Mesodermal cell (in vitro differentiated cells): ENCODE results near the gene TRIM44.
"Not testable (repeated sequence)": the region's sequence is repeated elsewhere in the genome, so short reads cannot be mapped to it uniquely, and the experiment has no call there.

ENCODE experiments used
- H3K27ac ChIP-seq: 2 replicates; pipeline ENCODE4 v1.7.0; 2013; ENCODE audit warnings: mild to moderate bottlenecking, low read depth, low read length, moderate library complexity; ENCODE audit not compliant: severe bottlenecking
- H3K36me3 ChIP-seq: 2 replicates; pipeline ENCODE4 v1.7.1; 2013; ENCODE audit warnings: mild to moderate bottlenecking, low read length, moderate library complexity; ENCODE audit not compliant: control insufficient read depth, insufficient read depth
- H3K4me1 ChIP-seq: one replicate; pipeline ENCODE4 v1.7.1; 2013; ENCODE audit warnings: mild to moderate bottlenecking, low read length; ENCODE audit not compliant: insufficient read depth, control insufficient read depth, poor library complexity, severe bottlenecking
- H3K4me3 ChIP-seq: 2 replicates; pipeline ENCODE4 v1.7.0; 2013; ENCODE audit warnings: low read length, control low read depth, mild to moderate bottlenecking; ENCODE audit not compliant: insufficient read depth, poor library complexity, severe bottlenecking; ENCODE audit errors: extremely low read depth
- H3K9me3 ChIP-seq: 2 replicates; pipeline ENCODE4 v1.7.1; 2013; ENCODE audit warnings: mild to moderate bottlenecking, low read length, moderate library complexity; ENCODE audit not compliant: control insufficient read depth
- WGBS, 2 experiments: methylation state at CpG; one replicate each; pipeline ENCODE4 v1.1.5; 2013; ENCODE audit warnings: missing lambda C conversion rate in 2 of 2; ENCODE audit not compliant: insufficient coverage in 2 of 2; 5-methylcytosine and 5-hydroxymethylcytosine counted together

The TRIM44 gene

GRCh38 chr11:35633827-35634423 lies 28.6 kb upstream of the TRIM44 start:
- H3K9me3 ChIP-seq = no peaks in the 10 kb centered on the region
- H3K27ac ChIP-seq = no peak overlapping the region
- H3K4me3 ChIP-seq = no peak overlapping the region
- H3K4me1 ChIP-seq = no peaks in the 10 kb centered on the region
- H3K36me3 ChIP-seq = no peaks in the 10 kb centered on the region
- 98 to 100% methylated on average over 1 to 4 of the region's 4 CpGs for WGBS, 2 experiments

GRCh38 chr11:35635933-35636332 lies 26.6 kb upstream of the TRIM44 start:
- Histone ChIP-seq H3K27ac (no peak overlapping the region), H3K4me3 (no peak overlapping the region), H3K4me1 (no peaks in the 10 kb centered on the region), H3K36me3 (no peaks in the 10 kb centered on the region), H3K9me3 (no peaks in the 10 kb centered on the region)
- WGBS, 2 experiments = 92 to 96% methylated on average over 5 of the region's 6 CpGs

GRCh38 chr11:35639591-35640179 lies 22.9 kb upstream of the TRIM44 start:
- Histone ChIP-seq H3K4me3 (no peak overlapping the region), H3K4me1 (peaks cover 10% of the 10 kb centered on the region), H3K36me3 (no peaks in the 10 kb centered on the region), H3K9me3 (no peaks in the 10 kb centered on the region), H3K27ac (no peak overlapping the region)
- 71 to 79% methylated on average over 6 of the region's 9 CpGs for WGBS, 2 experiments

GRCh38 chr11:35641171-35641897 lies 21.2 kb upstream of the TRIM44 start:
- no peak overlapping the region for H3K4me3 ChIP-seq
- peaks cover 10% of the 10 kb centered on the region for H3K4me1 ChIP-seq
- H3K9me3 ChIP-seq = no peaks in the 10 kb centered on the region
- H3K36me3 ChIP-seq = no peaks in the 10 kb centered on the region
- peak overlapping the region; percentile 68 for H3K27ac ChIP-seq
- WGBS, 2 experiments = 74 to 86% methylated on average over 2 to 4 of the region's 6 CpGs

GRCh38 chr11:35641964-35642363 lies 20.6 kb upstream of the TRIM44 start:
- H3K4me1 ChIP-seq = peaks cover 10% of the 10 kb centered on the region
- no peak overlapping the region for H3K4me3 ChIP-seq
- 91 to 94% methylated on average over 3 of the region's 3 CpGs for WGBS, 2 experiments
- peak overlapping the region; percentile 68 for H3K27ac ChIP-seq
- no peaks in the 10 kb centered on the region for H3K36me3 ChIP-seq
- no peaks in the 10 kb centered on the region for H3K9me3 ChIP-seq

- H3K27ac ChIP-seq = no peak overlapping the region
- no peaks in the 10 kb centered on the region for H3K36me3 ChIP-seq
- no peak overlapping the region for H3K4me3 ChIP-seq
- no peaks in the 10 kb centered on the region for H3K9me3 ChIP-seq
- 86 to 100% methylated on average over 2 to 4 of the region's 8 CpGs for WGBS, 2 experiments
- H3K4me1 ChIP-seq = no peaks in the 10 kb centered on the region
These were observed 15.0 kb upstream of the TRIM44 start for GRCh38 chr11:35647421-35648093.

- Histone ChIP-seq H3K4me3 (no peak overlapping the region), H3K36me3 (no peaks in the 10 kb centered on the region), H3K9me3 (no peaks in the 10 kb centered on the region), H3K4me1 (peaks cover 6% of the 10 kb centered on the region), H3K27ac (no peak overlapping the region)
- WGBS, 2 experiments = 80 to 100% methylated on average over 1 of the region's 1 CpG
These were observed 12.6 kb upstream of the TRIM44 start for GRCh38 chr11:35650006-35650405.

- Histone ChIP-seq H3K36me3 (no peaks in the 10 kb centered on the region), H3K27ac (no peak overlapping the region)
- WGBS, 2 experiments = 85 to 100% methylated on average over 2 to 3 of the region's 4 CpGs
These were observed 12.1 kb upstream of the TRIM44 start for GRCh38 chr11:35650467-35650866.

GRCh38 chr11:35651263-35651662 lies 11.3 kb upstream of the TRIM44 start:
- H3K4me3 ChIP-seq = no peak overlapping the region
- H3K4me1 ChIP-seq = peaks cover 6% of the 10 kb centered on the region
- WGBS, 2 experiments = no CpG with 5 or more reads among the region's 3 CpGs
- H3K27ac ChIP-seq = no peak overlapping the region
- no peaks in the 10 kb centered on the region for H3K36me3 ChIP-seq
- H3K9me3 ChIP-seq = no peaks in the 10 kb centered on the region

More at GRCh38 chr11:35650467-35650866, 12.1 kb upstream of the TRIM44 start:
- Histone ChIP-seq H3K4me3 (no peak overlapping the region), H3K4me1 (peaks cover 6% of the 10 kb centered on the region), H3K9me3 (no peaks in the 10 kb centered on the region)

GRCh38 chr11:35652786-35653185 lies 9.8 kb upstream of the TRIM44 start:
- H3K4me3 ChIP-seq, H3K36me3 ChIP-seq, H3K9me3 ChIP-seq, H3K27ac ChIP-seq, H3K4me1 ChIP-seq: not testable (repeated sequence)
- 80% methylated on average over 1 of the region's 5 CpGs; no CpG with 5 or more reads in 1 of the 2 experiments for WGBS, 2 experiments
